ENCODE results near the gene LBR.

LBR gene

DNA sequence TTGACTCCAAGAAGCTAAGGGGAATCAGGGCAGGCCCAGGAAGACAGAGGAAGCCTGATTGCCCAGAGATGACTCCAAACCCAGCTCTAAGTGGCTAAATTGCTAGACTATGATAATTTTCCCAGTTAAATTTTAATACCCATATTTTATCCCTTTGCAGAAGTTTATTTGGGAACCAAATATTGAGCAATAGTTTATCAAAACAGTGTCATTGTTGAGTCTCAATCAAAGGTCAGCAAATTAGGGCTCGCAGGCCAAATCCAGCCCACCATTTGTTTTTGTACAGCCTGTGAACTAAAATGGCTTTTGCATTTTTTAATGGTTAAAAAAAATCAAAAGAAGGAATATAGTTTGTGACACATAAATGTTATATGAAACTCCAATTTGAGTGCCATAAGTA lies 47.1 kb downstream of the LBR start:
- ChIA-PET POLR2A (no interaction called here), CTCF (interaction anchor here (0.7 kb wide), 1 partner anchor 681 kb away, joined by 3 read pairs; no protein-coding TSS in a partner anchor)
- DNase-seq (ENCODE audit: extremely low spot score): no peak
- TF ChIP-seq CTBP1 (IDR thresholded peaks at IDR 0.05; ENCODE audit: borderline replicate concordance) (no peak), NFRKB (IDR thresholded peaks at IDR 0.05) (no peak), L3MBTL2 (conservative IDR thresholded peaks at IDR 0.05) (no peak), SUZ12 (IDR thresholded peaks at IDR 0.05) (no peak), ZNF384 (IDR thresholded peaks at IDR 0.05) (no peak), SP1 (IDR thresholded peaks at IDR 0.05) (no peak), TARDBP (IDR thresholded peaks at IDR 0.05) (no peak), HDGF (IDR thresholded peaks at IDR 0.05; ENCODE audit: borderline replicate concordance) (no peak), FOXA1 (IDR thresholded peaks at IDR 0.05) (no peak), ELF4 (IDR thresholded peaks at IDR 0.05) (no peak), FOXM1 (IDR thresholded peaks at IDR 0.05; ENCODE audit: borderline replicate concordance) (no peak), LEF1 (IDR thresholded peaks at IDR 0.05; ENCODE audit: borderline replicate concordance) (no peak), ARNT (IDR thresholded peaks at IDR 0.05) (no peak), FOXK2 (IDR thresholded peaks at IDR 0.05) (no peak)
- TF ChIP-seq, protein P1, sequence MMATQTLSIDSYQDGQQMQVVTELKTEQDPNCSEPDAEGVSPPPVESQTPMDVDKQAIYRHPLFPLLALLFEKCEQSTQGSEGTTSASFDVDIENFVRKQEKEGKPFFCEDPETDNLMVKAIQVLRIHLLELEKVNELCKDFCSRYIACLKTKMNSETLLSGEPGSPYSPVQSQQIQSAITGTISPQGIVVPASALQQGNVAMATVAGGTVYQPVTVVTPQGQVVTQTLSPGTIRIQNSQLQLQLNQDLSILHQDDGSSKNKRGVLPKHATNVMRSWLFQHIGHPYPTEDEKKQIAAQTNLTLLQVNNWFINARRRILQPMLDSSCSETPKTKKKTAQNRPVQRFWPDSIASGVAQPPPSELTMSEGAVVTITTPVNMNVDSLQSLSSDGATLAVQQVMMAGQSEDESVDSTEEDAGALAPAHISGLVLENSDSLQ (IDR thresholded peaks at IDR 0.05): no peak

DNA sequence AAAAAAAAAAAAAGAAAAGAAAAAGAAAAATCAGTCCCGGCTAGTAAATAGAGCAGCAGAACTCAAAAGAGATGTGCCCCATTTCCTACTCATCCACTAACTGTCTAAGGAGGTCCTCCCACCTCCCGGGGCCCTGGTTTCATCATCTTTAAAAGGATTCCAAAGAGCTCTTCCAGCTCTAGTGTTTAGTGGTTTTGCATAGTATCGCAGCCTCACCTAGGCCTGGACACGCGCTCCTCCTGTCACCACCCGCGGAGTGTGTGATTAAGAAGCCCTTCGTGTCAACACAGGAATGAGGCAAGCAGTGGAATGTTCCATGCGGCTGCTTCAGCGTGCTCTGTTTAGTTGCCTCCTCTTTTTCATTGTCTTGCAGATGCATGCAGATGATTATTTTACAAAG lies 49.0 kb downstream of the LBR start:
- CTCF ChIA-PET: no interaction called here
- POLR2A ChIA-PET: interaction anchor here (0.8 kb wide), 1 partner anchor 11 kb away, joined by 3 read pairs; no protein-coding TSS in a partner anchor

GRCh38 chr1:225374996-225375395 lies 52.8 kb downstream of the LBR start:
- CTCF ChIA-PET: no interaction called here
- TF ChIP-seq NFRKB (IDR thresholded peaks at IDR 0.05) (no peak), HDGF (IDR thresholded peaks at IDR 0.05; ENCODE audit: borderline replicate concordance) (no peak), LEF1 (IDR thresholded peaks at IDR 0.05; ENCODE audit: borderline replicate concordance) (no peak), BHLHE40 (IDR thresholded peaks at IDR 0.05; ENCODE audit: borderline replicate concordance) (no peak), FOXK2 (IDR thresholded peaks at IDR 0.05) (no peak), FOXA1 (IDR thresholded peaks at IDR 0.05) (no peak), ZNF384 (IDR thresholded peaks at IDR 0.05) (no peak), SUZ12 (IDR thresholded peaks at IDR 0.05) (no peak)
- POLR2A ChIA-PET: no interaction called here
- no peak for DNase-seq (ENCODE audit: extremely low spot score)

More for the DNA sequence above, 49.0 kb downstream of the LBR start:
- peak; percentile 70 for DNase-seq (ENCODE audit: extremely low spot score)
- TF ChIP-seq CTBP1 (IDR thresholded peaks at IDR 0.05; ENCODE audit: borderline replicate concordance): peak; percentile 41; the same call in 1 of the 2 replicates
- TF ChIP-seq ELF4 (IDR thresholded peaks at IDR 0.05): no peak
- TF ChIP-seq, protein P1 (IDR thresholded peaks at IDR 0.05): peak; percentile 79
- no peak for TF ChIP-seq HDGF (IDR thresholded peaks at IDR 0.05; ENCODE audit: borderline replicate concordance)
- no peak for TF ChIP-seq ZNF384 (IDR thresholded peaks at IDR 0.05)
- no peak for TF ChIP-seq FOXK2 (IDR thresholded peaks at IDR 0.05)
- no peak for TF ChIP-seq BHLHE40 (IDR thresholded peaks at IDR 0.05; ENCODE audit: borderline replicate concordance)
- peak; percentile 84 for TF ChIP-seq L3MBTL2 (conservative IDR thresholded peaks at IDR 0.05)
- peak; percentile 70; the same call in 1 of the 2 replicates for TF ChIP-seq ARNT (IDR thresholded peaks at IDR 0.05)

- ChIA-PET CTCF (no interaction called here), POLR2A (no interaction called here)
- DNase-seq (ENCODE audit: extremely low spot score): no peak
- TF ChIP-seq LEF1 (IDR thresholded peaks at IDR 0.05; ENCODE audit: borderline replicate concordance) (no peak), ARNT (IDR thresholded peaks at IDR 0.05) (no peak), NFRKB (IDR thresholded peaks at IDR 0.05) (no peak), ZNF384 (IDR thresholded peaks at IDR 0.05) (no peak), FOXM1 (IDR thresholded peaks at IDR 0.05; ENCODE audit: borderline replicate concordance) (no peak), FOXK2 (IDR thresholded peaks at IDR 0.05) (no peak), L3MBTL2 (conservative IDR thresholded peaks at IDR 0.05) (no peak), SUZ12 (IDR thresholded peaks at IDR 0.05) (no peak), ELF4 (IDR thresholded peaks at IDR 0.05) (no peak), TARDBP (IDR thresholded peaks at IDR 0.05) (no peak), FOXA1 (IDR thresholded peaks at IDR 0.05) (no peak), CTBP1 (IDR thresholded peaks at IDR 0.05; ENCODE audit: borderline replicate concordance) (no peak)
Measured at GRCh38 chr1:225373155-225373554, 54.7 kb downstream of the LBR start.

DNA sequence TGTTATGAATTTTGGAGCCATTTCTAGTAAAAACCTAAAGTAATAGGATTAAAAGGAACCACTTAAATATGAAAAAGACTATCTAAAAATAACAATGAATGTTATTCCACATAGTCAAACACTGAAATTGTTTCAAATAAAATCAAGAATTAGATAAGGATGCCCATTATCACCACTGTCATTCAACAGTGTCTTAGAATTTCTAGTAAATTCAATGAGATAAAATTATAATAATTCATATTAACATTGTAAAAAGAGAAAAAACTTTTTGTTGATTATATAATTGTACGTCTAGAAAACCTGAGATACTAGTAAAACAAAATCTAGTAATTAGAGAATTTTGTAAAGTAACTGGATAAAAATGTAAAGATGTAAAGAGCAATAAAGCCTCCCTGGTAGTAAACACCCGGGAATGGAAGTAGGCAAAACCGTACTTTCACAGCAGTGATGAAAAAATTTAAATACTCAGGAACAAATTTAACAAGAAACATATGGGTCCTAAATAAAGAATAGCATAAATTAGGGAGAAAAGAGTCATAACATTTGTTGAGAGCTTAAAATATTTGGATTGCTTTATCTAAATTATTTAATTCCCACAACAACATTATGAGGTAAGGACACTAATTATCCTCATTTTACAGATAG lies 56.4 kb downstream of the LBR start:
- CTCF ChIA-PET: interaction anchor here (0.6 kb wide), 1 partner anchor 17 kb away, joined by 6 read pairs; no protein-coding TSS in a partner anchor
- TF ChIP-seq HDGF (IDR thresholded peaks at IDR 0.05; ENCODE audit: borderline replicate concordance): no peak
- DNase-seq (ENCODE audit: extremely low spot score): no peak
- POLR2A ChIA-PET: no interaction called here

GRCh38 chr1:225368036-225368552 lies 59.7 kb downstream of the LBR start:
- ChIA-PET CTCF (interaction anchor here (0.7 kb wide), 1 partner anchor 12 kb away, joined by 7 read pairs; no protein-coding TSS in a partner anchor), POLR2A (interaction anchor here (0.6 kb wide), 1 partner anchor 11 kb away, joined by 3 read pairs; no protein-coding TSS in a partner anchor)
- no peak for DNase-seq (ENCODE audit: extremely low spot score)
- TF ChIP-seq NFRKB (IDR thresholded peaks at IDR 0.05): no peak
- no peak for TF ChIP-seq FOXA1 (IDR thresholded peaks at IDR 0.05)

GRCh38 chr1:225366552-225366951 lies 61.3 kb downstream of the LBR start:
- POLR2A ChIA-PET: interaction anchor here (0.7 to 0.9 kb wide), 2 partner anchors 11 to 60 kb away, joined by 3 read pairs; no protein-coding TSS in a partner anchor
- DNase-seq (ENCODE audit: extremely low spot score): no peak
- CTCF ChIA-PET: interaction anchor here (0.6 kb wide), 1 partner anchor 46 kb away, joined by 3 read pairs; no protein-coding TSS in a partner anchor
- TF ChIP-seq ELF4 (IDR thresholded peaks at IDR 0.05) (0 out of 2 replicates have a peak, but pooled peaks have one; percentile 7), SUZ12 (IDR thresholded peaks at IDR 0.05) (no peak)

Data from HEK293T (cell line).